ENCODE data around the gene ARMH2. TPM values are rescaled to one million over a fixed set of nuclear protein-coding genes. Genes with fewer than 3 reads are reported as not detected.

Gene ARMH2
- total and polyA plus RNA-seq, 9 of the 15 experiments (the other 6 are each of a cell fraction or from before 2014, with no cell fraction given), result not detected

DNA sequence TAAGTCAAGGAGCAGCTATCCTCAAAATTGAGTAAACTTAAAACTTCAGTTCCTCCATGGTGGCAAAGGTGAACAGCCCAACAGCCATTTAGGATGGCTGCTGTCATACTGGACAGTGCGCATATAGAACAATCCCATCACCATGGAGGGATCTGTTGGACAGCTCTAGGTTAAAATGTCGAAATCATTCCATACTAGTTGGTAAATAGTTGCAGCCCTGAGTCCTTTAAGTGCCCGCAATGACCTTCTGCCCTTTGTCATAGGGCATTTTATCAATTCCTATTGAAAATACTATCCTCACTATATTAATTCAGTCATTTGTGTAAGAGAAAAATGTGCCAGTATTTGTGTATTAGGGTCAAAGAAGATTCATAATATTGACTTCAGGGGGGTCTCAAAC, 8.9 kb upstream of the ARMH2 start:
- no peaks in the 10 kb centered on the region for H3K9me3 ChIP-seq (replicated peaks; ENCODE audit: control insufficient read depth, insufficient read depth, low read depth, low read length)
- WGBS (ENCODE audit: insufficient coverage, low coverage, missing lambda C conversion rate), result 10% methylated on average over 3 of the region's 3 CpGs
- in situ Hi-C loops (cut with MboI) (no loop called here), intact Hi-C loops (cut with micrococcal nuclease) (no loop called here)
- no peaks in the 10 kb centered on the region for H3K4me1 ChIP-seq (replicated peaks in 1 of 2; ENCODE audit: control insufficient read depth in 2 of 2, insufficient read depth in 2 of 2, low read length in 2 of 2)
- peaks cover 11 to 14% of the 10 kb centered on the region in 2 experiments; a peak in 4 of 5 replicates for H3K27me3 ChIP-seq (ENCODE audit: control insufficient read depth in 2 of 2, insufficient read depth in 2 of 2, low read length in 2 of 2)
- no peak overlapping the region for H3K9ac ChIP-seq (ENCODE audit: insufficient read depth in 1 of 2, low read depth in 2 of 2, low read length in 2 of 2)
- TF ChIP-seq CBX3 (IDR thresholded peaks at IDR 0.05; ENCODE audit: borderline replicate concordance in 1 of 2, low read length in 2 of 2) (no peak), ZNF311 (CRISPR knock-in tag; IDR thresholded peaks at IDR 0.05) (no peak), ILF3 (IDR thresholded peaks at IDR 0.05; ENCODE audit: borderline replicate concordance) (no peak)
- TF ChIP-seq, protein P1, sequence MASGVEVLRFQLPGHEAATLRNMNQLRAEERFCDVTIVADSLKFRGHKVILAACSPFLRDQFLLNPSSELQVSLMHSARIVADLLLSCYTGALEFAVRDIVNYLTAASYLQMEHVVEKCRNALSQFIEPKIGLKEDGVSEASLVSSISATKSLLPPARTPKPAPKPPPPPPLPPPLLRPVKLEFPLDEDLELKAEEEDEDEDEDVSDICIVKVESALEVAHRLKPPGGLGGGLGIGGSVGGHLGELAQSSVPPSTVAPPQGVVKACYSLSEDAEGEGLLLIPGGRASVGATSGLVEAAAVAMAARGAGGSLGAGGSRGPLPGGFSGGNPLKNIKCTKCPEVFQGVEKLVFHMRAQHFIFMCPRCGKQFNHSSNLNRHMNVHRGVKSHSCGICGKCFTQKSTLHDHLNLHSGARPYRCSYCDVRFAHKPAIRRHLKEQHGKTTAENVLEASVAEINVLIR (CRISPR knock-in tag; IDR thresholded peaks at IDR 0.05), result no peak
- no peaks in the 10 kb centered on the region for H4K20me1 ChIP-seq (replicated peaks; ENCODE audit: control insufficient read depth, insufficient read depth, low read length)
- H3K9me1 ChIP-seq (ENCODE audit: control insufficient read depth, insufficient read depth, low read length), result no peaks in the 10 kb centered on the region
- no peak overlapping the region for H2AFZ ChIP-seq (ENCODE audit: low read depth, low read length)
- BruUV-seq (replicated peaks), result no TSS peak
- no peaks in the 10 kb centered on the region for H3K36me3 ChIP-seq (ENCODE audit: control insufficient read depth, insufficient read depth, low read length)
- H3K27ac ChIP-seq (ENCODE audit: extremely low read depth, low read depth, low read length), result no peak overlapping the region
- FAIRE-seq (no peak), ATAC-seq (no peak), DNase-seq (ENCODE audit: extremely low read depth in 1 of 4, low spot score in 3 of 4) (no peak)
- no peak overlapping the region for H3K4me3 ChIP-seq
- POLR2A ChIA-PET, result interaction anchor here (1.6 to 2.6 kb wide), 2 partner anchors 11 to 17 kb away, joined by 3 to 9 read pairs; no protein-coding TSS in a partner anchor
- H3K4me2 ChIP-seq (ENCODE audit: insufficient read depth, low read length), result no peak overlapping the region
- CTCF ChIA-PET (ENCODE audit: low intra/inter-chr PET ratio), result no interaction called here
- H3K79me2 ChIP-seq (ENCODE audit: control insufficient read depth, insufficient read depth, low read length), result no peaks in the 10 kb centered on the region

All from K562 (cell line).